Uterus (tissue), 2 donors: ENCODE results near the gene ELMO1.

Experiments
- POLR2A ChIP-seq, 2 donors: fragments of 450-650 bp; IDR thresholded peaks; one replicate each; pipeline ENCODE4 v1.6.1; 2016; ENCODE audit warnings: antibody characterized with exemption in 2 of 2, mild to moderate bottlenecking in 1 of 2, moderate library complexity in 1 of 2
- TF ChIP-seq, protein P1 (sequence below), 4 experiments: fragments of 200-600 bp in 2 of 4; fragments of 450-650 bp in 2 of 4; sonication (generic) in 2 of 4; IDR thresholded peaks; one replicate each; pipeline ENCODE4 v1.5.1; 2016 to 2019; ENCODE audit warnings: antibody characterized with exemption in 4 of 4, mild to moderate bottlenecking in 2 of 4, moderate library complexity in 1 of 4

DNA sequence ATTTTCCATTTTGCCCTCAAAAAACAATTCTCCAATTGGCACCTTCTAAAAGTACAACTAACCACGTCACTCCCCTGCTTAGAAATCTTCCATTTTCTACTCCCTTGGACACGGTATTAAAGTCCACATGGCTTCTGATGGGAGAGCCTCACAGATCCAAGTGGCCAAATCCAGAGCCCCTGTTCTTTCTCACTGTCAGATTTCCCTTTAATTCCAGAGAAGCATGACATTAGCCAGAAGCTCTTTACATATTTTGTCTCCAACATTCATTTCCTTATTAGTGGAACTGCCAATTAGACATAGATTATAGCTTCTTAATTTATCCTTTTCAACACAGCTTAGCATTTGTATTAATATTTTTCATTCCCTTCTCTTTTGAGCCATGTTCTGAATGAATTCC is 118.7 kb downstream of the ELMO1 start:
- TF ChIP-seq, protein P1, sequence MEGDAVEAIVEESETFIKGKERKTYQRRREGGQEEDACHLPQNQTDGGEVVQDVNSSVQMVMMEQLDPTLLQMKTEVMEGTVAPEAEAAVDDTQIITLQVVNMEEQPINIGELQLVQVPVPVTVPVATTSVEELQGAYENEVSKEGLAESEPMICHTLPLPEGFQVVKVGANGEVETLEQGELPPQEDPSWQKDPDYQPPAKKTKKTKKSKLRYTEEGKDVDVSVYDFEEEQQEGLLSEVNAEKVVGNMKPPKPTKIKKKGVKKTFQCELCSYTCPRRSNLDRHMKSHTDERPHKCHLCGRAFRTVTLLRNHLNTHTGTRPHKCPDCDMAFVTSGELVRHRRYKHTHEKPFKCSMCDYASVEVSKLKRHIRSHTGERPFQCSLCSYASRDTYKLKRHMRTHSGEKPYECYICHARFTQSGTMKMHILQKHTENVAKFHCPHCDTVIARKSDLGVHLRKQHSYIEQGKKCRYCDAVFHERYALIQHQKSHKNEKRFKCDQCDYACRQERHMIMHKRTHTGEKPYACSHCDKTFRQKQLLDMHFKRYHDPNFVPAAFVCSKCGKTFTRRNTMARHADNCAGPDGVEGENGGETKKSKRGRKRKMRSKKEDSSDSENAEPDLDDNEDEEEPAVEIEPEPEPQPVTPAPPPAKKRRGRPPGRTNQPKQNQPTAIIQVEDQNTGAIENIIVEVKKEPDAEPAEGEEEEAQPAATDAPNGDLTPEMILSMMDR (IDR thresholded peaks at IDR 0.05), result no peak
- TF ChIP-seq POLR2A (IDR thresholded peaks at IDR 0.05), result no peak
